ENCODE data around the gene PHACTR1. TPM values are rescaled to one million over a fixed set of nuclear protein-coding genes. Genes with fewer than 3 reads are reported as not detected.

Gene PHACTR1
- total RNA-seq, 2 experiments from 2014 or later: 1.3 to 2.3 TPM

DNA sequence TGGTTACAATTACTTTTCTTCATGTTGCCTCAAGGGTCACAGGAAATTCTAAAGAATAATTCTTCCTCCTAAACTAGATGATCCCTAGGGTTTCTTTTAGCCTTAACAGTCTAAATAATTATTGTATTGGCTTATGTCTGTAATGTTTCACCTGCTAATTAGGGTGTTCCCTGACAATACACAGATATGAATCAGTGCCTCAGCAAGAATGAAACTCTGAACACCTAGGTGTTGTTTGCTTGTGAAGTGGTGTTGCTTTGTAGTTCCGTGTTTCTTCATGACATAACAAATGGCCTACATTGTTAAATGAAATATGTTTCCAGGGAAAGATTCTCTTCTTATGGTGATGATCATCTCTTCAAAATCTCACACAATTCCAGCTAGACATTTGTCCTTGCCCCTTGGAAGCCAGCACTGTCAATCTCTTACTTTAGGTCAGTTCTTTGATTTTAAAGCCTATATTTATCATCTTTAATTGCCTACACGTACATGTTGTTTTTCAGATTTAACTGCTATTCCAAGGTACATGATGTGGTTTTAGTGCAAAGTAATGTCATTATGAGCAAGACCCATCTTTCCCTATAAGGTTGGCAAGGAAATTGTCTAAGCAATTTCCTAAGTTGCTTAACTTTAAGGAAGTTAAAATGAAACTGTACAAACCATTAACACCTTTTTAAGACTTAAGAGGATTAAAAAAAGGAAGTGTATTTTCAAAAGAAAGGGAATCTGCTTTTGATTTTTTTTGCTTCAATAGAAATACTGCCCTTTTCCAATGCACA, 499.9 kb downstream of the PHACTR1 start:
- DNase-seq (no peak), ATAC-seq (ENCODE audit: poor library complexity) (no peak)
- CTCF ChIA-PET: no interaction called here
- Mint-ChIP-seq H3K36me3 (ENCODE audit: low read depth) (no peaks in the 10 kb centered on the region), H3K4me1 (ENCODE audit: low read depth) (peaks cover 12% of the 10 kb centered on the region), H3K27ac (no peak overlapping the region), H3K27me3 (no peaks in the 10 kb centered on the region), H3K9me3 (no peaks in the 10 kb centered on the region), H3K4me3 (no peak overlapping the region)
- H3K4me1 ChIP-seq (ENCODE audit: insufficient read depth, low read length): no peaks in the 10 kb centered on the region
- no peak for TF ChIP-seq CTCF (IDR thresholded peaks at IDR 0.05)
- H3K36me3 ChIP-seq (ENCODE audit: insufficient read depth, low read length): no peaks in the 10 kb centered on the region
- POLR2A ChIA-PET: no interaction called here
- intact Hi-C loops (cut with DNase I, micrococcal nuclease): no loop called here
- no peak overlapping the region for H3K4me3 ChIP-seq (ENCODE audit: low read length)
- H3K9me3 ChIP-seq (ENCODE audit: control insufficient read depth in 1 of 2, insufficient read depth in 1 of 2, low read length in 2 of 2): no peaks in the 10 kb centered on the region
- H3K27me3 ChIP-seq (ENCODE audit: control insufficient read depth in 1 of 2, insufficient read depth in 2 of 2, low read length in 2 of 2): no peaks in the 10 kb centered on the region
- H3K27ac ChIP-seq (ENCODE audit: low read depth in 1 of 2, low read length in 2 of 2): no peak overlapping the region

DNA sequence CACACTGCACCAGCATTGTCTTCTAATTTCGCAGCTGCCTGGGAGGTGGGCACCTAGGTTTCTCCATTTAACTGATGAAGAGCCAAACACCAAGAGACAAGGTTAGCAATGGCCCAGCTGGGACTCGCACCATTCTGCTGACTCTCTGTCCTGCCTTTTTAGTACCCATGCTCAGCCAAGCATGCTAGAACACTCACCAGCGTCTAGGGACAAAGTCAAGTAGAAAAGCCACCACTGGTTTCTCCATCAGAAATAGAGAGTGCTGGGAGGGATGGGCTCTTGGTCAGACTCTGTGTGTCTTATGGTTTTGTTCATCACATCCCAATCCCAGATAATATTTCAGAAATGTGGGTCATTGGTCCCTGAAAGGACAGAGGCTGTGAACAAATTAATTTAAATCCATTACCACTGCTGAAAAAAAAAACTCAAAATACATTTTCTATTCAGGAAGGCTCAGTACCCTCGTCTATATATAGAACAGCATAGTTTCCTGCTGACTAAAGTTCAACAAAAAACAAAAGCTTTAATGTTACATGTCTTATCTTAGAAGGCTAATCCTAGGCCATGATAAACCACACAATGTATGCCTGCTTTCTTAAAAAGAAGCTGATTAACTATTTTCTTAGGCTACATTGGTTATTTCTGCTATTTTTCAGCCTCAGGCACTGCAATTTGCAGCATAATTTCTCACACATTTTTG, 500.8 kb downstream of the PHACTR1 start:
- peaks cover 12% of the 10 kb centered on the region for H3K4me1 Mint-ChIP-seq (ENCODE audit: low read depth)
- H3K27me3 ChIP-seq (ENCODE audit: control insufficient read depth in 1 of 2, insufficient read depth in 2 of 2, low read length in 2 of 2): no peaks in the 10 kb centered on the region
- no peaks in the 10 kb centered on the region for H3K36me3 ChIP-seq (ENCODE audit: insufficient read depth, low read length)
- no peak overlapping the region for H3K4me3 ChIP-seq (ENCODE audit: low read length)
- DNase-seq: no peak
- no peak overlapping the region for H3K4me3 Mint-ChIP-seq
- CTCF ChIA-PET: no interaction called here
- POLR2A ChIA-PET: no interaction called here
- H3K27me3 Mint-ChIP-seq: no peaks in the 10 kb centered on the region
- H3K9me3 Mint-ChIP-seq: no peaks in the 10 kb centered on the region
- no peak overlapping the region for H3K27ac ChIP-seq (ENCODE audit: low read depth in 1 of 2, low read length in 2 of 2)
- ATAC-seq (ENCODE audit: poor library complexity): no peak
- no peaks in the 10 kb centered on the region for H3K9me3 ChIP-seq (ENCODE audit: control insufficient read depth in 1 of 2, insufficient read depth in 1 of 2, low read length in 2 of 2)
- TF ChIP-seq CTCF (IDR thresholded peaks at IDR 0.05): no peak
- H3K27ac Mint-ChIP-seq: no peak overlapping the region
- no peaks in the 10 kb centered on the region for H3K36me3 Mint-ChIP-seq (ENCODE audit: low read depth)
- intact Hi-C loops (cut with DNase I, micrococcal nuclease): no loop called here
- H3K4me1 ChIP-seq (ENCODE audit: insufficient read depth, low read length): no peaks in the 10 kb centered on the region

DNA sequence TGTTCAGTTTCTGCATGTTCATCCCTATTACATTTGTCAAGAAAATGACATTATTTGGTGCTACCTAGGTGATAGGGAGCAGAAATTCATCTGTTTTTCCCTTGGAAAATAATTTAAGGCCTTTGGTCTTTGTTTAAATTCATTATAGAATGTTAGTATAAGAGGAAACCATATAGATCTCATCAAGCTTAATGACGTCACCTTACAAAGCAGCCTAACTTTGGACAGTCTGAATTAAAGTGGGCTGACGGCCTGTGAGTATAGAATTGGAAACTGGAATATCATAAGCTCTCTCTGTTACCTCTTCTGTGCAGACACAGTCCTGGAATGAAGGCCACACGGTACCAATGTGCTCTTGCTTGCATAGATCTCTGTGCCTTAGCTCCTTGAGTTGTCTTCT, 503.7 kb downstream of the PHACTR1 start:
- H3K27ac ChIP-seq (ENCODE audit: low read depth in 1 of 2, low read length in 2 of 2): no peak overlapping the region
- Mint-ChIP-seq H3K36me3 (ENCODE audit: low read depth) (no peaks in the 10 kb centered on the region), H3K4me3 (no peak overlapping the region), H3K27me3 (no peaks in the 10 kb centered on the region), H3K9me3 (no peaks in the 10 kb centered on the region), H3K4me1 (ENCODE audit: low read depth) (peaks cover 12% of the 10 kb centered on the region), H3K27ac (no peak overlapping the region)
- no peaks in the 10 kb centered on the region for H3K9me3 ChIP-seq (ENCODE audit: control insufficient read depth in 1 of 2, insufficient read depth in 1 of 2, low read length in 2 of 2)
- no peaks in the 10 kb centered on the region for H3K27me3 ChIP-seq (ENCODE audit: control insufficient read depth in 1 of 2, insufficient read depth in 2 of 2, low read length in 2 of 2)
- ATAC-seq (ENCODE audit: poor library complexity): no peak
- H3K4me3 ChIP-seq (ENCODE audit: low read length): no peak overlapping the region
- TF ChIP-seq CTCF (IDR thresholded peaks at IDR 0.05): no peak
- no peaks in the 10 kb centered on the region for H3K36me3 ChIP-seq (ENCODE audit: insufficient read depth, low read length)
- no peaks in the 10 kb centered on the region for H3K4me1 ChIP-seq (ENCODE audit: insufficient read depth, low read length)
- POLR2A ChIA-PET: no interaction called here
- DNase-seq: no peak
- CTCF ChIA-PET: no interaction called here
- intact Hi-C loops (cut with DNase I, micrococcal nuclease): no loop called here

Data from CD4-positive, alpha-beta T cell (primary cell).